NCI-H2196 treated with DMSO at 0.1 percent for 48 hours (cell line): Measurements from ENCODE around the gene HHAT.
A peak's percentile ranks its signal among the peaks of the same experiment; 100 is the strongest.

Experiments
- DNase-seq: peaks from one replicate; lab custom pipeline; 2025; ENCODE audit not compliant: unreplicated experiment; lab: John Stamatoyannopoulos, UW

HHAT gene

DNA sequence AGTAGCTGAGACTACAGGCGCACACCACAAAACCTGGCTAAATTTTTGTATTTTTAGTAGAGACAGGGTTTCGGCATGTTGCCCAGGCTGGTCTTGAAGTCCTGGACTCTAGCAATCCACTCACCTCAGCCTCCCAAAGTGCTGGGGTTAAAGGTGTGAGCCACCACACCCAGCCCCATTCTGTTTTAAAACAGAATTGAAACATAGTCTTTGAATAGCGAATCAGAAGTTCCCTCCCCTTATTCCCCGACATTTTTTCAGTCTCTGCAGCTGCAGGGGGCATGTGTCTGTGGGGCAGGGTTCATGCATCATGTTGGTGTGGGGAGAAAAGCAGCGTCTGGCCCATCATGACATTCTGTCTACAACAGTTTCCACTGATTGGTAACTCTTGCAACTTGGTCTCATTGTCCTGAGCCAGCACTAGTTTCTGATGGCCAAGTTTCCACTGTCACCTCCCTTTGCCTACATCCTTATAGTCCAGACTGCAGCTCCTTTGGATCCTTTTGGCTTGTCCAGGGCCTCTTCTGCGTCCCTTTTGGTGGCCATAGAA lies 15.6 kb upstream of the HHAT start:
- no peak for DNase-seq

DNA sequence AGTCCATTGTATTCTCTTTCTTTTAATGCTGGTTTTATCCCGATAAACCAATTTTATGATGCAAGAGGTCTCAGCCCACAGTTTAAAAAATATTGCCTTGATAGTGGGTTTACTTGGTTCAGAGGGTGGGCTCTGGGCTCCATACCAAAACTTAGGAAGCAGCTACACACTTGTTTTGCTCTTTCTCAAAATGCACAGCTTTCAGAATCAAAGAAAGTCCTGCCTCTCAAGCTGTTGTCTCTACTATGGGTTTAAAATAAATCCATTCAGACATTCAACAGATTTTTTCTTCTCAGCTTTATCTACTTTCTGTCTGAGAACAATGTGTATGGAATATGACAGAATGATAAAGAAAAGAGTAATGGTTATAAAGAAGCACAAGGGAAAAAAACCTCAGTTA lies 14.8 kb upstream of the HHAT start:
- no peak for DNase-seq

DNA sequence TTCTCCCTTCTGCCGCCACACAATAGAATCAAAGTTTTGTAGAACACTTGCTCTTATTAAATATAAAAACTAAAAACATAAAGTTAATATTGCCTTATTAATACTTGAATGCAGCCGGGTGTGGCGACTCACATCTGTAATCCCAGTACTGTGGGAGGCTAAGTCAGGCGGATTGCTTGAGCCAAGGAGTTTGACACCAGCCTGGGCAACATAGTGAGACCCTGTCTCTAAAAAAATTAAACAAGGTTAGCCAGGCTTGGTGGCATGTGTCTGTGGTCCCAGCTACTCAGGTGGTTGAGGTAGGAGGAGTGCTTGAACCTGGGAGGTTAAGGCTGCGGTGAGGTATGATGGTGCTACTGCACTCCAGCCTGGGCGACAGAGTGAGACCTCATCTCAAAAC lies 13.2 kb upstream of the HHAT start:
- DNase-seq = no peak

DNA sequence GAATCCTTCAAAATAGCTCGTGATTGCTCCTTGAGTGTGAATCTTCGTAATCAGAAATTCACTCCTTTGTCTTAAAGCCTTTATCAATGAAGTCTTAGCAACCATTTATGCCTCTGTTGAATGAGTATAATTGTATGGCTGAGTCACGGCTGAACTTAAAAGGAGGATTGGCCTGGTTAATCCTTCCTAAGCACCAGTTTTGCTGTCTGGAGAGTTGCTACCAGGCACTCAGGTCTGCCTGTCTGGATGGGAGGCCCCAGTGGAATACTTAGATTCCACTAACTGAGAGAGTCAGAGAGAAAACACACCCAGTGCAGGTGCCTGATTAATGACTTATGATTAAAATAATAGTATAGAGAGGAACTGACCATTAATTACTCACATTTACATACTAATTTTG lies 7.6 kb upstream of the HHAT start:
- no peak for DNase-seq

DNA sequence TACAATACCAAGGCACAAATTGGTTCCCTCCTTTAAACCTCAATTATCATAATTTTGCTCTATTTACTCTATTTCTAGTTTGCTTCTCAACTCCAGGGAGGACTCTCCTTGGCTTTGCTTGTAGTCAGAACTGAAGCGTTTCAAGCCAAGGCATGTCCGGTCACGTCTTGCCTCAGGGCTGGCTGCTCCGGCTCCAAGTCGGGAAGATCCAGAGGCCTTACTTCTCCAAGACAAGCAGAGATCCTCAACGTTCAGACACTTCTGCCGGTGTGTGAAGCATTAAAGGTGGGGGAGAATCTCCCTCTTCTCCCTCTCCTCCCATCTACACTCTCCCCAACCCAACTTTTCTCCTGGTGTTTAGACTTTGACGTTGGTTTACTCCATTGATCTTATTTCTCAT lies 7.2 kb upstream of the HHAT start:
- DNase-seq = no peak

DNA sequence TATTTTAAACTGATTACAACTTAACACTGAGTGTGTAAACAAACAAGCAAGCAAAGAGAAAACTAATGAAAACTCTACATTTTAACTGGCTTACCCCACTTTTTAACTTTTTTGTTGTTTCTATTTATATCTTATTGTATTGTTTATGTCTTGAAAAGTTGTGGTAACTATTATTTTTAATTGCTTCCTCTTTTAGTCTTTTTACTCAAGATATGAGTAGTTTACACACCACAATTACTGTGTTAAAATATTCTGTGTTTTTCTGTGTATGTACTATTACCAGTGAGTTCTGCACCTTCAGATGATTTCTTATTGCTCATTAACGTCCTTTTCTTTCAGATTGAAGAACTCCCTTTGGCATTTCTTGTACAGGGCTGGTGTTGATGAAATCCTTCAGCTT lies 4.7 kb upstream of the HHAT start:
- DNase-seq = no peak

DNA sequence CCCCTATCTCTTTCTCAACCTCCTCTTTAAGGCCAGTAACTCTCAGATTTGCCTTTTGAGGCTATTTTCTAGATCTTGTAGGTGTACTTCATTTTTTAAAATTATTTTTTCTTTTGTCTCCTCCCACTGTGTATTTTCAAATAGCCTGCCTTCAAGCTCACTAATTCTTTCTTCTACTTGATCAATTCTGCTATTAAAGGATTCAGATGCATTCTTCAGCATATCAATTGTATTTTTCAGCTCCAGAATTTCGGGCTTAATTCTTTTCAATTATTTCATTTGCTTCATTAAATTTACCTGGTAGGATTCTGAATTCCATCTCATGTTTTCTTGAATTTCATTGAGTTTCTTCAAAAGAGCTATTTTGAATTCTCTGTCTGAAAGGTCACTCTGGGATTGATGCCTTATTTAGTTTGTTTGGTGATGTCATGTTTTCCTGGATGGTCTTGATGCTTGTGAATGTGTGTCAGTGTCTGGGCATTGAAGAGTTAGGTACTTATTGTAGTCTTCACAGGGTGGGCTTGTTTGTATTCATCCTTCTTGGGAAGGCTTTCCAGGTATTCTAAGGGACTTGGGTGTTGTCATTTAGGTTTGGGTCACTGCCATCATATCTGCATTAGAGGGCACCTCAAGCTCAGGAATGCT lies 3.6 kb upstream of the HHAT start:
- DNase-seq = no peak

DNA sequence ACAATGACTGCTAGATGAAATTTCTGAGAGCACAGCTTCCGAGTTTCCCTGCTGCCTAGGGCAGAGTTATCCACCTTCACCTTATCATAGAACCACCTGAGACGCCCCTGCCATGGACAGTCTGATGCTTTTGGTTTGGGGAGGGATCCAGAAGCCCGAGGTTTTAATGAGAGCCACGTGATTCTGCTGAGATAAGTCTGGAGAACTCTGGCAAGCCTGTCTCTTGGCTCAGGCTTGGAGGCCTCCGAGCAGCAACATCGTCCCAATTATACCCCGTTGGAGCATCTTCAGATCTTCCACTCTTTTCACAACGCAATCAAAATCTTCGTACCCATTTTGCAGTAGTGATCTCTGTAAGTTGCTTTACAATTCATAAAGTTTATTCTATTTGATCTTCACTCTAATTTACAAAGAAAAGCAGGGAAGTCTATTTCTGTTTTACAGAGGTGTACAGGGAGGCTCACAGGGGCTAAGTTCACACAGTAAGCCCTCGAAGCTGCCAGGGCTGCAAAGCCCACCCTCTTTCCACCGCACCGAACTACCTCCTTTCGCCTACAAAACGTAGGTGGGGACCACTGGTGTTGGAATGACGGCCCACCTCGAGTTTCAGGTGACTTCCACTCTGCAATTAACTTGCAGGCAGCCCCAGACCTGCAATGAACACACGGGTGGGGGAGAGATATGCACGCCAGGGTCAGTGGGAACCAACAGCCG lies 513 bp upstream of the HHAT start:
- no peak for DNase-seq

DNA sequence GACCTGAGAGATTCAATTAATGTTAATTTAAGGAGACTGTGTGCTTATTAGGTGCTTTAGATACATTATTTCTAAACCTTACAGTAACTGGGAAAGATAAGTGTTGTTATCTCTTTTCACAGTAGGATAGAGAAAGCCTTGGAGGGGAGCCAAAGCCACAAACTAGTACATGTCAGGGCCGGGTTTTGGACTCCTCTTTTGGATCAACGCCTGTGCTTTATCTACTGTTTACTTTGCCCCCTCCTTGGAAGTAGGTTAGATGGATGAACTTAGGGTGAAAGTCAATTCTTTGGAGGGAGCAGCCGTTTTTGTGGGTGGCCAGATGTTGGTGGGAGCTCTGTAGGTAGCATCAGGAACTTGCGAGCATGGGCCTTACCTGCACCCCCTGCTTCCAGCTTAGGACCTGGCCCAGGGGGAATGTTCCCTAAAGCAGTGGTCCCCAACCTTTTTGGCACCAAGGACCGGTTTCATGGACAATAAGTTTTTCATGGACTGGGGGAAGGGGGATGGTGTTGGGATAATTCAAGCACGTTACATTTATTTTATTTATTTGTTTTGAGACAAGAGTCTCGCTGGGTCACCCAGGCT lies 1.7 kb downstream of the HHAT start:
- peak; percentile 10 for DNase-seq

DNA sequence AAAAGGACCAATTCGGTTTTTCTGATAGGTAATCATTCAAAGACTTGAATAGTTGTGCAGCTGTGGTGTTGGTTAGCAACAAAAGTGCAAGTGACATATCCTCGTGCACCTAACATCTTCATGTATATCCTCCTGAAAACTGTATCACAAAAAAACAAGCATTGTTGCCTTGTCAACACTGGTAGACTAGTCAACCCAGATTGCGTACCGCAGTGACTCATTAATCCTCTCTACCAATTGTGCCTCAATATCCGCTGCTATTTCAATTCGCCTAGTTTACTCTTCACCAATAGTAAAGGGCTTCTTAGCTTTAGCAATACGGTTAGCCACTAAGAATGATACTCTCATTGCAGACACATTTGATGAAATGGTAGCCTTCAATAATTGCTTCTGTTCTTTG lies 3.5 kb downstream of the HHAT start:
- DNase-seq = no peak

DNA sequence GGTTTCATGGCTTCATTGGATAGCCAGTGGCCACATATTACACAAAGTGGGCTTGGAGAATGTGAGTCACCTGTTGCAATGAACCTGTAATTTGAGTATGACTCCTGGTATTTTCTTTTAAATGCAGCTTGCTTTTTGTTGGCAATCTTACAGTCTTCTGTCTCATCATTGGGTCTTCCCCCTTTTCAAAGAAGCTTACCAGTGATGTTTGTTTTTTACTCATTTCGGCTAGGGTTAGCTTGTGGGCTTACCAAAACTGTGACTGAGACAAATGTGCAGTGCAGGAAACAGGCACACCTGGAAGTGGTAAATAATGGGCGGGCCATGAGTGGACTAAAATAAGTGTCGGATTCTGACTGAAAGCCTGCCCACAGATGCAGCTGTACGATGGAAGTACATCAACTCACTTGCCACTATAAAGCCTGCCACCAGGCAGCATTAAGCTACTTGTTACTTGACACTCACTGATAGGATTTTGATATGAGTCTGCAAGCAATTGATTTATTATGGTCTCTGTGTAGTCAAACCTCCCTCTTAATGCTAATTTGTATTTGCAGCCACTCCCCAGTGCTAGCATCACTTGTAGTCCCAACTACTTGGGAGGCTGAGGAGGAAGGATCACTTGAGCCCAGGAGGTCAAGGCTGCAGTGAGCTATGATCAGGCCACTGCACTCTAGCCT lies 4.2 kb downstream of the HHAT start:
- DNase-seq = peak; percentile 18

DNA sequence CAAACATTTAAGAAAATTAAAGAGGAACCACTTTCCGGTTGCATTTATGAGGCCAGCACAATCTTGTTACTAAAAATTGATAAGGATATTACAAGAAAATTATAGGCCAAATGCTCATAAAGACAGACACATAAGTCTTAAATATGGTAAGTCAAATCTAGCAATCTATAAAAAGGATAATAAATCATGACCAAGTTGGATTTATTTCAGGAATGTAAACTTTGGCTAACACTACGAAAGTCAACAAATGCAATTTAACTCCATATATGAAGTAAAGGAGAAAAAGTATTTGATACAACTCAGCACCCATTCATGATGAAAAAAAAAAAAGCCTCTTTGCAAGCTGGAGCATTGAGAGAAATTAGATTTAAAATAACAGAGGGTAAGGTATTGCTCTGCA lies 6.3 kb downstream of the HHAT start:
- no peak for DNase-seq

DNA sequence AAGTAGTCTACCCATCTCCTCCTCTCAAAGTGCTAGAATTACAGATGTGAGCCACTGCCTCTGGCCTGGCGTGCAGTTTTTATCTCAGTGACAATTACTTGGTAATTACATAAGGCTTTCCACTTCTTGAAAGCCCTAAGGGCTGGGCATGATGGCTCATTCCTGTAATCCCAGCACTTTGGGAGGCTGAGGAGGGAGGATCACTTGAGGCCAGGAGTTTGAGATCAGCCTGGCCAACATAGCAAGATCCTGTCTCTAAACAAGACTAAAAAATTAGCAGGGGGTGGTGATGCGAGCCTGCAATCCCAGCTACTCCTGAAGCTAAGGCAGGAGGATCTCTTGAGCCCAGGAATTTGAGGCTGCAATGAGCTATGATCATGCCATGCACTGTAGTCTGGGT lies 7.7 kb downstream of the HHAT start:
- DNase-seq = no peak

DNA sequence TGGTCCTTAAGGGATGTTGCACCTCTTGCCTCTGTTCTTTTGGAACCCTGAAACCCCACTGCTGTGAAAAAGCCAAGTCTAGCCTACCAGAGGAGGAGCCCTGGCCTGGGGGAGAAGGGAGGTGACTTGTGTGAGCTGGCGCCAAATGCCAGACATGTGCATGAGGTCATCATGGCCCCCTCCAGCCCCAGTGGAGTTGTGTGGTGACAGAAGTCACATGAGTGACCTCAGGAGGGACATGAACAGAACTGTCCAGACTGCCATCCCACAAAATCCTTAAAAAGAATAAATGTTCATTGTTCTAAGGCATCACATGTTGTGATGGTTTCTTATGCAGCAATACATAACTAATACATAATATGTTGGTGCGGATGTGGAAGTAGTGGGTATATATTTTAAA lies 10.8 kb downstream of the HHAT start:
- no peak for DNase-seq

DNA sequence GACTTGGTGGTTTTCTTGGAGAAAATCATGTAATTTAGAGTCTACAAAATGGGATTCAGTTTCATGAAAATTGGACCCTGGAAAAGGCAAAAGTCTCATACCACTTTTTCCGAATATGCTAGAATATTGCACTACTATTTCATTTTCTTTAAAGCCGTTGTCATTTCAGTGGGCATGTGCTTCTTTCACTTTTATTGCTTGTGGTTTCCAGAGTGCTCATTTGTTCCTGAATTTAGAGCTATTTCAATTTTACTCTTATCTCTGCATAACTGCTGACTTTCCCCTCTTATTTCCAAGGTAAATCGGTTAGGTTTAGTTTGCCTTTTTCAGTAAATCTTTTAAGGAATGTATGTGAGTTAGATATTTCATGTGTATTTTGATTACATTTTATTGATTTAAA lies 11.6 kb downstream of the HHAT start:
- no peak for DNase-seq

DNA sequence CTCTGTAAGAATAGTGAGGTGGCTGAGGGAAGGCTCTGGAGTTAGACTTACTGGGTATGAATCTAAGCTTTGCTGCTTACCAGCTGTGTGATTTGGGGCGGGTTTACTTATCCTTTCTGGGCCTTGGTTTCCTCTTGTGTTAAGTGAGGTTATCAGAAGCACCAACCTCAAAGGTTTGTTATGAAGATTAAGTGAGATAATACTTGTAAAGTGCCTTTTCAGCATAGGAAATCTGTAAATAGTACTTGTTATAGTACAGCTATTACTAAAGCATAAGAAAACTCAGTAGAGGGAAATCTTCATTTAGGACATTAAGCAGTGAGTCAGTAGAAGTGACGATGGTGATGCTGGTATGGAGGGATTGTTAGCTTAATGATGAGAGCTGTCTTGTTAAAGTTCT lies 12.1 kb downstream of the HHAT start:
- DNase-seq = no peak

DNA sequence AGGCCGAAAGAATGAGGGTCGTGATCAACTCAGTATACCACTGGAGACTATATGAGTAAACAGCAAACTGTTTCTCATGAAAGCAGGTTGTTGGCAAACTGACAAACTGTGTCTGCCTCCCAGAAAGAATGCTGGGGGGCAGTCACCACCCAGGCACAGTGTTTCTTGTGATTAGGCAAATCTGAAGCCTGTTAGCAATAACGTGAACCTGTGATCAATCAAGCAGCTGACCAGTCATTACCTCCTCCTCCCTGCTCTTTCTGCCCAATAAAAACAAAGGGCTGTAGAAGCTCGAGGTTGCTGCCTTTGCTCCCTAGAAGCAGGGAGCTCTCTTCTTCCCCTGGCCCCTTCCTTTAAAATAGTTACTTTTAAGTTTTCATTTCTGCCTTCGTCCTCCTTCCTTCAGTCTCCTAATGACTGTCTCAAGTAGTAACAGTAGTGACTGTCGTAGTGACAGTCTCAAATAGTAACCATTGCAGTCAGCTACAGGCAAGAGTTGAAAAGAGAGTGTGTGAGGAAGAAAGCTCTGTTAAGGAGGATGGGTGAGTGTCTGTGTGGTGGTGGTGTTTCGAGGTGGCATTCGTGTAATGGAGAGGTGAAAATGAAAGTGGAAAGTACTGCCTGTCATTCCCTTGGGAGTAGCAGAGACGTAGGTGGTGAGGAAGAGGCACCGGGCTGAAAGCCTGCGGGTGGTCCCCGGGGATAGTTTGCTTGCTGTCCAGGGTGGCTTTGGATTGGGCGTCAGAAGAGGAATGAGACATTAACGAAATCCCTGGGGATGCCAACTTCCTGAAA lies 14.5 kb downstream of the HHAT start:
- no peak for DNase-seq

DNA sequence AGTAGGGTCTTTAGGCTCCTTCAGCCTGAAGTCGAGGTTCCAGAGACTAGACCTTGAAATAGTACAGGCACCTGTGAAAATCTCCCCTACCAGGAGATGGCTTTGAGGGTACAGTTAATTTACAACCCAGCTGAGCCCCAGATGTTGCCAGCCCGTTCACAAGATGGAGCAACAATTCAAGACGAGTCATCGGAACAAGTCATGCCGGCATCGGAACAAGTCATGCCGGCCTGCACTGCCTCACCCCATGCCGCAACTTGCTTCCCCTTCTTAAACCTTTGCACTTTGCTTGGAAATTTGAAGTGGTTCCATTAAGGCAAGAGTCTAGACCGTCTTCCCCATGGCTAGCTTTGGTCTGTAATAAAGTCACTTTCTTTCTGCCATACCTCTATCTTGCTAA lies 16.0 kb downstream of the HHAT start:
- DNase-seq = no peak

DNA sequence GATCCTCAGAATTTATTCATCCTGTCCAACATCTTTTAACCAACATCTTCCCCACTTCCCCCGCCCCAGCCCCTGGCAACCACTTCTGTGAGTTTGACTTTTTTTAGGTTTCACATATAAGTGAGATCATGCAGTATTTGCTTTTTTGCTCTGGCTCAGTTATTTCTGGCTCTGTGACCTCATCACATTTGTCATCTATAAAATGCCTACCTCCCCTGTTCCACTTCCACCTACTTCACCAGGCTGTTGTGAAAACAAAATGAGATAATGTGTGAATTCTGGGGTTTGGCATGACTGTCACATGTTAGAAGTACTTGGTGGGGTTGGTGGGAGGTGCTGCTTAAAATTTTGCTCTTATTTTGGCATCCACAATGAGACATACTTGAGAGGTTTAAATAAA lies 18.4 kb downstream of the HHAT start:
- DNase-seq = no peak

DNA sequence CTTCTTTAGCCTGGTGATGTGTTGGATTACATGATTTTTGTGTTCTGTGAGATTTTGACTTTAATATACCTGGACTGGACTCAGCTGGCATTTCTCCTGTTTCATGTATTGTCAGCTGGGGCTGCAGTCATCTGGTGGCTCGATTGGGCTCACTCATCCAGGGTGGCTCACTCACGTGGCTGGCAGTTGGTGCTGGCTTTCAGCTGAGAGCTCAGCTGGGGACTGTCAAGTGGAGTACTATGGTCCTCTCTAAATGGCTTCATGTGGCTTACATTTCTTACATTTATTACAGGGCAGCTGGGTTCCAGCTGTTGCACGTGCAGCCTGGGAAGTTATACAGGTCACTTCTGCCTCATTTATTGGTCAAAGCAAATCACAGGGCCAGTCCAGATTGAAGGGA lies 22.8 kb downstream of the HHAT start:
- no peak for DNase-seq

DNA sequence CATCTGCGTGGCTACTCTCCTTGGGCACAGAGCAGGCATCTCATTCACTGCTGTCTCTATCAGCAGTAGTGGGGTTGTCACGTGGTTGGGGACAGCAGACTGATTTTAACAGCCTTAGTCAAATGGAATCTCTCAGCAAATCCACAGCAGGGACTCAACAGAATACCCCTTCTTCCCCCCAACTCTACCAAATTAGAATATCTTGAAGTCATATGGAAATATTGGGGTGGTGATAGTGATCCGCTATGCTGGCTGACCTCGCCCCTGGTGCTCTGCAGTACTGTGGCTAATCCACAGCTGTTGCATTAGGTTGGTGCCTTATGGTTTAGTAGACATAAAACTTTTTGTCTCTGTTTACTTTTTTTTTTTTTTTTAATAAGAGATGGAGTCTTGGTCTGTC lies 23.9 kb downstream of the HHAT start:
- DNase-seq = no peak
